HEK293 (cell line): ENCODE measurements around the gene VSTM2L.

Experiments used
- HIC1 ChIP-seq: fragments of 450-650 bp; formaldehyde crosslinking; IDR thresholded peaks from 2 replicates; pipeline ENCODE4 v1.5.1; 2016; ENCODE audit warnings: missing biosample characterization, missing genetic modification characterization
- IKZF3 ChIP-seq: fragments of 450-650 bp; IDR thresholded peaks from 2 replicates; pipeline ENCODE4 v1.5.0; 2018; ENCODE audit warnings: missing biosample characterization, mild to moderate bottlenecking, missing genetic modification characterization, moderate library complexity
- PBX3 ChIP-seq: sonication (generic); formaldehyde crosslinking; IDR thresholded peaks from 2 replicates; pipeline ENCODE4 v1.8.1; 2022; ENCODE audit warnings: mild to moderate bottlenecking, moderate library complexity, missing genetic modification reagents
- WT1 ChIP-seq: fragments of 450-650 bp; formaldehyde crosslinking; IDR thresholded peaks from 2 replicates; pipeline ENCODE4 v1.5.1; 2016; ENCODE audit warnings: missing biosample characterization, missing genetic modification characterization
- ZBTB17 ChIP-seq: fragments of 450-650 bp; formaldehyde crosslinking; IDR thresholded peaks from 2 replicates; pipeline ENCODE4 v1.5.1; 2016; ENCODE audit warnings: missing biosample characterization, missing genetic modification characterization
- ZNF112 ChIP-seq: fragments of 450-650 bp; formaldehyde crosslinking; IDR thresholded peaks from 2 replicates; pipeline ENCODE4 v1.5.0; 2017; ENCODE audit warnings: missing biosample characterization, missing genetic modification characterization
- ZNF133 ChIP-seq: fragments of 450-650 bp; formaldehyde crosslinking; IDR thresholded peaks from 2 replicates; pipeline ENCODE4 v1.5.1; 2016; ENCODE audit warnings: missing biosample characterization, missing genetic modification characterization
- ZNF155 ChIP-seq: fragments of 450-650 bp; formaldehyde crosslinking; IDR thresholded peaks from 2 replicates; pipeline ENCODE4 v1.5.1; 2016; ENCODE audit warnings: missing biosample characterization, missing genetic modification characterization
- ZNF184 ChIP-seq: fragments of 450-650 bp; IDR thresholded peaks from 2 replicates; pipeline ENCODE4 v1.5.1; 2018; ENCODE audit warnings: missing biosample characterization, mild to moderate bottlenecking, missing genetic modification characterization
- ZNF24 ChIP-seq: fragments of 450-650 bp; formaldehyde crosslinking; IDR thresholded peaks from 2 replicates; pipeline ENCODE4 v1.5.1; 2016; ENCODE audit warnings: missing biosample characterization, missing genetic modification characterization
- ZNF26 ChIP-seq: fragments of 450-650 bp; formaldehyde crosslinking; IDR thresholded peaks from 2 replicates; pipeline ENCODE4 v1.5.1; 2016; ENCODE audit warnings: missing biosample characterization, missing genetic modification characterization
- ZNF335 ChIP-seq: fragments of 450-650 bp; formaldehyde crosslinking; conservative IDR thresholded peaks from 2 replicates; pipeline ENCODE4 v1.5.1; 2016; ENCODE audit warnings: missing biosample characterization, missing genetic modification characterization
- ZNF341 ChIP-seq: fragments of 450-650 bp; formaldehyde crosslinking; IDR thresholded peaks from 2 replicates; pipeline ENCODE4; 2016; ENCODE audit warnings: low read depth, missing biosample characterization, missing genetic modification characterization
- ZNF416 ChIP-seq: fragments of 450-650 bp; formaldehyde crosslinking; IDR thresholded peaks from 2 replicates; pipeline ENCODE4 v1.5.1; 2016; ENCODE audit warnings: missing biosample characterization, missing genetic modification characterization
- ZNF426 ChIP-seq: fragments of 450-650 bp; formaldehyde crosslinking; IDR thresholded peaks from 2 replicates; pipeline ENCODE4 v1.5.1; 2017; ENCODE audit warnings: missing biosample characterization, missing genetic modification characterization, mild to moderate bottlenecking, inconsistent platforms, moderate library complexity
- ZNF473 ChIP-seq: fragments of 450-650 bp; formaldehyde crosslinking; IDR thresholded peaks from 2 replicates; pipeline ENCODE4 v1.5.1; 2017; ENCODE audit warnings: missing biosample characterization, missing genetic modification characterization
- ZNF514 ChIP-seq: fragments of 450-650 bp; formaldehyde crosslinking; IDR thresholded peaks from 2 replicates; pipeline ENCODE4 v1.5.1; 2016; ENCODE audit warnings: missing biosample characterization, missing genetic modification characterization
- ZNF518A ChIP-seq: fragments of 450-650 bp; formaldehyde crosslinking; conservative IDR thresholded peaks from 2 replicates; pipeline ENCODE4 v1.5.1; 2016; ENCODE audit warnings: low read depth, missing biosample characterization, missing genetic modification characterization
- ZNF530 ChIP-seq: fragments of 450-650 bp; formaldehyde crosslinking; IDR thresholded peaks from 2 replicates; pipeline ENCODE4 v1.5.1; 2016; ENCODE audit warnings: low read depth, missing biosample characterization, missing genetic modification characterization
- ZNF585B ChIP-seq: fragments of 450-650 bp; formaldehyde crosslinking; IDR thresholded peaks from 2 replicates; pipeline ENCODE4 v1.5.1; 2016; ENCODE audit warnings: missing biosample characterization, missing genetic modification characterization
- ZNF596 ChIP-seq: fragments of 450-650 bp; IDR thresholded peaks from 2 replicates; pipeline ENCODE4 v1.5.0; 2018; ENCODE audit warnings: missing biosample characterization, mild to moderate bottlenecking, missing genetic modification characterization, moderate library complexity
- ZNF660 ChIP-seq: fragments of 450-650 bp; IDR thresholded peaks from 2 replicates; pipeline ENCODE4 v1.5.1; 2018; ENCODE audit warnings: missing biosample characterization, mild to moderate bottlenecking, missing genetic modification characterization
- ZNF701 ChIP-seq: fragments of 450-650 bp; formaldehyde crosslinking; IDR thresholded peaks from 2 replicates; pipeline ENCODE4 v1.5.1; 2016; ENCODE audit warnings: missing biosample characterization, missing genetic modification characterization
- ZNF707 ChIP-seq: fragments of 450-650 bp; formaldehyde crosslinking; IDR thresholded peaks from 2 replicates; pipeline ENCODE4 v1.5.1; 2016; ENCODE audit warnings: missing biosample characterization, missing genetic modification characterization
- ZSCAN30 ChIP-seq: fragments of 450-650 bp; IDR thresholded peaks from 2 replicates; pipeline ENCODE4 v1.5.1; 2018; ENCODE audit warnings: missing biosample characterization, mild to moderate bottlenecking, missing genetic modification characterization, moderate library complexity
- TF ChIP-seq, protein P1 (sequence below): fragments of 450-650 bp; formaldehyde crosslinking; IDR thresholded peaks from 2 replicates; pipeline ENCODE4 v1.5.1; 2016; ENCODE audit warnings: missing biosample characterization, missing genetic modification characterization
- TF ChIP-seq, protein P2 (sequence below): fragments of 450-650 bp; formaldehyde crosslinking; IDR thresholded peaks from 2 replicates; pipeline ENCODE4 v1.5.0; 2017; ENCODE audit warnings: missing biosample characterization, missing genetic modification characterization, borderline replicate concordance

Gene VSTM2L

GRCh38 chr20:37911838-37912281 is 8.9 kb downstream of the VSTM2L start (continued):
- no peak for TF ChIP-seq ZNF518A (tag by site-specific recombination)
- TF ChIP-seq ZNF514 = no peak
- no peak for TF ChIP-seq ZNF585B (tag by site-specific recombination)
- TF ChIP-seq IKZF3 (tag by site-specific recombination) = no peak
- no peak for TF ChIP-seq HIC1 (tag by site-specific recombination)
- no peak for TF ChIP-seq ZNF426 (tag by site-specific recombination)
- TF ChIP-seq ZNF701 = no peak
- no peak for TF ChIP-seq ZNF707 (tag by site-specific recombination)
- TF ChIP-seq ZNF112 (tag by site-specific recombination) = no peak
- no peak for TF ChIP-seq ZNF473 (tag by site-specific recombination)
- TF ChIP-seq, protein P1, sequence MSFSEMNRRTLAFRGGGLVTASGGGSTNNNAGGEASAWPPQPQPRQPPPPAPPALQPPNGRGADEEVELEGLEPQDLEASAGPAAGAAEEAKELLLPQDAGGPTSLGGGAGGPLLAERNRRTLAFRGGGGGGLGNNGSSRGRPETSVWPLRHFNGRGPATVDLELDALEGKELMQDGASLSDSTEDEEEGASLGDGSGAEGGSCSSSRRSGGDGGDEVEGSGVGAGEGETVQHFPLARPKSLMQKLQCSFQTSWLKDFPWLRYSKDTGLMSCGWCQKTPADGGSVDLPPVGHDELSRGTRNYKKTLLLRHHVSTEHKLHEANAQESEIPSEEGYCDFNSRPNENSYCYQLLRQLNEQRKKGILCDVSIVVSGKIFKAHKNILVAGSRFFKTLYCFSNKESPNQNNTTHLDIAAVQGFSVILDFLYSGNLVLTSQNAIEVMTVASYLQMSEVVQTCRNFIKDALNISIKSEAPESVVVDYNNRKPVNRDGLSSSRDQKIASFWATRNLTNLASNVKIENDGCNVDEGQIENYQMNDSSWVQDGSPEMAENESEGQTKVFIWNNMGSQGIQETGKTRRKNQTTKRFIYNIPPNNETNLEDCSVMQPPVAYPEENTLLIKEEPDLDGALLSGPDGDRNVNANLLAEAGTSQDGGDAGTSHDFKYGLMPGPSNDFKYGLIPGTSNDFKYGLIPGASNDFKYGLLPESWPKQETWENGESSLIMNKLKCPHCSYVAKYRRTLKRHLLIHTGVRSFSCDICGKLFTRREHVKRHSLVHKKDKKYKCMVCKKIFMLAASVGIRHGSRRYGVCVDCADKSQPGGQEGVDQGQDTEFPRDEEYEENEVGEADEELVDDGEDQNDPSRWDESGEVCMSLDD (tag by site-specific recombination) = no peak
- TF ChIP-seq ZNF530 (tag by site-specific recombination) = no peak
- no peak for TF ChIP-seq ZNF341
- no peak for TF ChIP-seq ZNF596 (tag by site-specific recombination)
- TF ChIP-seq ZNF155 (tag by site-specific recombination) = no peak
- TF ChIP-seq, protein P2, sequence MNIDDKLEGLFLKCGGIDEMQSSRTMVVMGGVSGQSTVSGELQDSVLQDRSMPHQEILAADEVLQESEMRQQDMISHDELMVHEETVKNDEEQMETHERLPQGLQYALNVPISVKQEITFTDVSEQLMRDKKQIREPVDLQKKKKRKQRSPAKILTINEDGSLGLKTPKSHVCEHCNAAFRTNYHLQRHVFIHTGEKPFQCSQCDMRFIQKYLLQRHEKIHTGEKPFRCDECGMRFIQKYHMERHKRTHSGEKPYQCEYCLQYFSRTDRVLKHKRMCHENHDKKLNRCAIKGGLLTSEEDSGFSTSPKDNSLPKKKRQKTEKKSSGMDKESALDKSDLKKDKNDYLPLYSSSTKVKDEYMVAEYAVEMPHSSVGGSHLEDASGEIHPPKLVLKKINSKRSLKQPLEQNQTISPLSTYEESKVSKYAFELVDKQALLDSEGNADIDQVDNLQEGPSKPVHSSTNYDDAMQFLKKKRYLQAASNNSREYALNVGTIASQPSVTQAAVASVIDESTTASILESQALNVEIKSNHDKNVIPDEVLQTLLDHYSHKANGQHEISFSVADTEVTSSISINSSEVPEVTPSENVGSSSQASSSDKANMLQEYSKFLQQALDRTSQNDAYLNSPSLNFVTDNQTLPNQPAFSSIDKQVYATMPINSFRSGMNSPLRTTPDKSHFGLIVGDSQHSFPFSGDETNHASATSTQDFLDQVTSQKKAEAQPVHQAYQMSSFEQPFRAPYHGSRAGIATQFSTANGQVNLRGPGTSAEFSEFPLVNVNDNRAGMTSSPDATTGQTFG (tag by site-specific recombination) = no peak
- TF ChIP-seq ZNF416 (tag by site-specific recombination) = no peak
- TF ChIP-seq ZBTB17 (tag by site-specific recombination) = peak; percentile 76
- no peak for TF ChIP-seq ZSCAN30 (tag by site-specific recombination)
- 0 out of 2 replicates have a peak, but pooled peaks have one; percentile 24 for TF ChIP-seq ZNF24
- no peak for TF ChIP-seq ZNF660 (tag by site-specific recombination)
- TF ChIP-seq ZNF184 (tag by site-specific recombination) = no peak
- no peak for TF ChIP-seq PBX3 (CRISPR knock-in tag)
- TF ChIP-seq ZNF335 = no peak
- TF ChIP-seq WT1 (tag by site-specific recombination) = peak; percentile 66
- no peak for TF ChIP-seq ZNF26
- no peak for TF ChIP-seq ZNF133 (tag by site-specific recombination)
